GM21381 (cell line): ENCODE data around the gene PCK1.

ENCODE experiments used
- ATAC-seq: cut with Tn5 transposase; IDR thresholded peaks from one replicate; pipeline ENCODE4 v1.9.1; 2021; ENCODE audit warnings: mild to moderate bottlenecking, moderate library complexity; ENCODE audit not compliant: unreplicated experiment

PCK1 gene

GRCh38 chr20:57600320-57601210, 39.7 kb downstream of the PCK1 start:
- ATAC-seq: no peak

GRCh38 chr20:57601211-57601570, 40.3 kb downstream of the PCK1 start:
- ATAC-seq: no peak

GRCh38 chr20:57601737-57602136, 40.8 kb downstream of the PCK1 start:
- ATAC-seq: no peak

- no peak for ATAC-seq
Observed at GRCh38 chr20:57603120-57603519, 42.2 kb downstream of the PCK1 start.

GRCh38 chr20:57605045-57605444, 44.1 kb downstream of the PCK1 start:
- no peak for ATAC-seq

- no peak for ATAC-seq
Observed at GRCh38 chr20:57605878-57606277, 45.0 kb downstream of the PCK1 start.

GRCh38 chr20:57608516-57608915, 47.6 kb downstream of the PCK1 start:
- no peak for ATAC-seq

GRCh38 chr20:57609086-57609841, 48.4 kb downstream of the PCK1 start:
- ATAC-seq: no peak

- no peak for ATAC-seq
Observed at GRCh38 chr20:57609842-57610167, 48.9 kb downstream of the PCK1 start.

GRCh38 chr20:57610261-57610952, 49.5 kb downstream of the PCK1 start:
- ATAC-seq: no peak

- ATAC-seq: no peak
Observed at GRCh38 chr20:57611586-57612311, 50.8 kb downstream of the PCK1 start.

- no peak for ATAC-seq
Observed at GRCh38 chr20:57612436-57612835, 51.5 kb downstream of the PCK1 start.

- ATAC-seq: no peak
Observed at GRCh38 chr20:57612916-57613315, 52.0 kb downstream of the PCK1 start.

GRCh38 chr20:57613481-57613921, 52.6 kb downstream of the PCK1 start:
- no peak for ATAC-seq

GRCh38 chr20:57614490-57615444, 53.9 kb downstream of the PCK1 start:
- no peak for ATAC-seq

GRCh38 chr20:57615445-57615811, 54.5 kb downstream of the PCK1 start:
- no peak for ATAC-seq

GRCh38 chr20:57616143-57616951, 55.4 kb downstream of the PCK1 start:
- no peak for ATAC-seq

GRCh38 chr20:57617079-57617795, 56.3 kb downstream of the PCK1 start:
- no peak for ATAC-seq
